Transverse colon (tissue), 4 donors: ENCODE measurements around the gene ACP3. TPM values are rescaled to one million over a fixed set of nuclear protein-coding genes. Genes with fewer than 3 reads are reported as not detected.
A peak's percentile ranks its signal among the peaks of the same experiment; 100 is the strongest.

Experiments
- DNase-seq: peaks from one replicate; pipeline ENCODE4 v3.0.0-alpha.2; 2019
- H3K27ac ChIP-seq, 4 donors: fragments of 200-600 bp; sonication (generic); 2 replicates each; pipeline ENCODE4 v1.5.1; 2016 to 2018; ENCODE audit warnings: inconsistent platforms in 4 of 4
- H3K27me3 ChIP-seq: fragments of 200-600 bp; sonication (generic); 2 replicates; pipeline ENCODE4 v1.5.1; 2017; ENCODE audit warnings: inconsistent platforms
- H3K36me3 ChIP-seq, 4 donors: fragments of 200-600 bp; sonication (generic); 2 replicates each; pipeline ENCODE4 v1.5.1; 2017 to 2019; ENCODE audit warnings: inconsistent platforms in 4 of 4
- H3K4me1 ChIP-seq, 4 donors: fragments of 200-600 bp; sonication (generic); 2 replicates each; pipeline ENCODE4 v1.5.1; 2017 to 2020; ENCODE audit warnings: inconsistent platforms in 4 of 4
- H3K4me3 ChIP-seq, 4 donors: fragments of 200-600 bp; sonication (generic); 1 replicate in 1 of 4; 2 replicates in 3 of 4; pipeline versions ENCODE4 v1.5.1 to v1.6.1; 2017 to 2019; ENCODE audit warnings: inconsistent platforms in 4 of 4
- H3K9me3 ChIP-seq, 2 donors: fragments of 200-600 bp; sonication (generic); 2 replicates each; pipeline ENCODE4 v1.5.1; 2017 to 2019; ENCODE audit warnings: inconsistent platforms in 2 of 2
- CTCF ChIP-seq, 5 experiments: fragments of 200-600 bp in 3 of 5; fragments of 450-650 bp in 2 of 5; sonication (generic) in 3 of 5; IDR thresholded peaks; 1 replicate in 2 of 5; 2 replicates in 3 of 5; pipeline ENCODE4 v1.5.1; 2016 to 2017; ENCODE audit warnings: antibody characterized with exemption in 5 of 5, inconsistent platforms in 3 of 5, mild to moderate bottlenecking in 2 of 5, moderate library complexity in 1 of 5
- EP300 ChIP-seq: sonication (generic); formaldehyde crosslinking; IDR thresholded peaks from one replicate; pipeline ENCODE4 v1.6.1; 2017; ENCODE audit warnings: antibody characterized with exemption, low read depth
- POLR2A ChIP-seq: fragments of 450-650 bp; IDR thresholded peaks from one replicate; pipeline ENCODE4 v1.6.1; 2016; ENCODE audit warnings: antibody characterized with exemption, mild to moderate bottlenecking, moderate library complexity
- POLR2AphosphoS5 ChIP-seq, 3 donors: sonication (generic); formaldehyde crosslinking; IDR thresholded peaks; one replicate each; pipeline ENCODE4 v1.6.1; 2016; ENCODE audit warnings: antibody characterized with exemption in 3 of 3
- WGBS, 2 donors: methylation state at CpG; one replicate each; pipeline ENCODE4 v1.1.5; 2018; ENCODE audit warnings: low coverage in 1 of 2; 5-methylcytosine and 5-hydroxymethylcytosine counted together
- in situ Hi-C, 4 donors: fragments of 200-750 bp; cut with MboI; loops; one replicate each; pipeline versions ENCODE4 v1.15.0 to v1.15.1; 2017; ENCODE audit warnings: low sequenced_read_pairs in 3 of 4, low pct_ligation_motif_present in 1 of 4, low pct_unique_long_range_greater_than_20kb in 1 of 4
- intact Hi-C: fragments of 100-400 bp; cut with DNase I; formaldehyde crosslinking; loops from one replicate; pipeline ENCODE4 v1.15.1; 2023; ENCODE audit warnings: low total_unique reads
- total RNA-seq, 4 donors: library from RNA; depleted of rRNA; stranded (reverse); fragments of >200 nt; gene quantifications; one replicate each; pipeline ENCODE4 v1.1.0, GENCODE V29; 2016

ACP3 gene
- total RNA-seq, 4 donors from 2014 or later, result 3.4 to 22.7 (median 7.6) TPM

- in situ Hi-C loops, result no loop called here
- Histone ChIP-seq H3K36me3 (no peaks in the 10 kb centered on the region), H3K27ac (no peak overlapping the region), H3K27me3 (no peaks in the 10 kb centered on the region), H3K4me3 (no peak overlapping the region), H3K4me1 (no peaks in the 10 kb centered on the region), H3K9me3 (peaks cover 6 to 8% of the 10 kb centered on the region in 2 donors)
- no peak for TF ChIP-seq CTCF (IDR thresholded peaks at IDR 0.05)
- no peak for TF ChIP-seq EP300
- no peak for TF ChIP-seq POLR2AphosphoS5 (IDR thresholded peaks at IDR 0.05)
- TF ChIP-seq POLR2A, result no peak
- WGBS, 2 donors, result 50 to 56% methylated on average over 2 of the region's 2 CpGs
- intact Hi-C loops, result no loop called here
- no peak for DNase-seq
Observed at GRCh38 chr3:132279030-132279429, 38.2 kb upstream of the ACP3 start.

- Histone ChIP-seq H3K4me3 (no peak overlapping the region), H3K36me3 (no peaks in the 10 kb centered on the region), H3K4me1 (no peaks in the 10 kb centered on the region), H3K27me3 (no peaks in the 10 kb centered on the region), H3K27ac (peak overlapping the region in 3 of 4 donors; percentile 7 to 52 (median 28)), H3K9me3 (no peaks in the 10 kb centered on the region)
- no peak for DNase-seq
- WGBS, 2 donors, result 45% methylated on average over 1 of the region's 1 CpG; no CpG with 5 or more reads in 1 of the 2 donors
- in situ Hi-C loops, result no loop called here
- TF ChIP-seq POLR2AphosphoS5 (IDR thresholded peaks at IDR 0.05) (no peak), EP300 (no peak), CTCF (IDR thresholded peaks at IDR 0.05) (no peak), POLR2A (no peak)
- intact Hi-C loops, result no loop called here
Observed at GRCh38 chr3:132283440-132283839, 33.8 kb upstream of the ACP3 start.

- in situ Hi-C loops, result no loop called here
Observed at GRCh38 chr3:132283916-132284405, 33.2 kb upstream of the ACP3 start.

More at GRCh38 chr3:132283916-132284405, 33.2 kb upstream of the ACP3 start:
- WGBS, 2 donors, result 75 to 77% methylated on average over 5 of the region's 5 CpGs
- Histone ChIP-seq H3K4me1 (no peaks in the 10 kb centered on the region), H3K9me3 (no peaks in the 10 kb centered on the region), H3K36me3 (no peaks in the 10 kb centered on the region), H3K27ac (peak overlapping the region in 3 of 4 donors; percentile 7 to 52 (median 28)), H3K27me3 (no peaks in the 10 kb centered on the region), H3K4me3 (no peak overlapping the region)
- no peak for DNase-seq
- TF ChIP-seq CTCF (IDR thresholded peaks at IDR 0.05) (no peak), POLR2AphosphoS5 (IDR thresholded peaks at IDR 0.05) (no peak), POLR2A (no peak), EP300 (no peak)
- intact Hi-C loops, result no loop called here
